ENCODE data around the gene GGACT.

DNA sequence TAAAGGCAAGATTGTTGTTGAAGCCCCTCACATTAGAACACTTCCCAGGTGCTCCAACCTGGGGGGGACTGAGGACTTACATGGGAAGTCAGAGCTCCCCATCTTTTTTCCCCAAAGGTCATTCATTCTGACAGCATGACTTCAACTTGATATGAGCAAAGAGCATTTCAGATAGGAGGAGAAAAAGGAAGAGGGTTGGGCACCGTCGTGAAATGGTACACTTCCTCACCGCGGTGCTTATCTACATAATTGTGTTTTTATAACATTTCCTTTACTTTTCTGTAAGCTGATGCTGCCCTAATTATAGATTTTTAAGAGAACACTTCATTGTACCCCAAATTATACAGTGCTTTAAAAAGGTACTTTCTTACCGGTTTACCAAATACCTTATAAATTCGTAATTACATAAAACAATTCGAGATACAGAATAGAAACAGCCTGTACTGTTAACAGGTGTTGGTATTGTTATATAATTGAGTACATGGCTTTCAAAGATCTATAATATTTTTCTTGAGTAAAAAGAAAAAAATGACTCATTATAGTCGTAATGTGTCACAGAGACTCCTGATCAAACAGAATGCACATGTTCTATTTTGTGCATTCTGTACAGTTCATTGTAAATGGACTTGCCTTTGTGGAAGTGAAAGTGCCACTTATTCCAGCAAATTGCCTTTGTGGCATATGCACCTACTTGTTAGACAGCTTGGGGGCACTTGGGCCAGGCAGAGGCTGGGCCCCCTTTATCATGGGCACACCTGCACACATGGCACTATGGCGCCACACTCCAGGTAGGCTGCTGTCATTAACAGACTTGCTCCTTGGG, 81.8 kb downstream of the GGACT start:
- TF ChIP-seq, protein P1, sequence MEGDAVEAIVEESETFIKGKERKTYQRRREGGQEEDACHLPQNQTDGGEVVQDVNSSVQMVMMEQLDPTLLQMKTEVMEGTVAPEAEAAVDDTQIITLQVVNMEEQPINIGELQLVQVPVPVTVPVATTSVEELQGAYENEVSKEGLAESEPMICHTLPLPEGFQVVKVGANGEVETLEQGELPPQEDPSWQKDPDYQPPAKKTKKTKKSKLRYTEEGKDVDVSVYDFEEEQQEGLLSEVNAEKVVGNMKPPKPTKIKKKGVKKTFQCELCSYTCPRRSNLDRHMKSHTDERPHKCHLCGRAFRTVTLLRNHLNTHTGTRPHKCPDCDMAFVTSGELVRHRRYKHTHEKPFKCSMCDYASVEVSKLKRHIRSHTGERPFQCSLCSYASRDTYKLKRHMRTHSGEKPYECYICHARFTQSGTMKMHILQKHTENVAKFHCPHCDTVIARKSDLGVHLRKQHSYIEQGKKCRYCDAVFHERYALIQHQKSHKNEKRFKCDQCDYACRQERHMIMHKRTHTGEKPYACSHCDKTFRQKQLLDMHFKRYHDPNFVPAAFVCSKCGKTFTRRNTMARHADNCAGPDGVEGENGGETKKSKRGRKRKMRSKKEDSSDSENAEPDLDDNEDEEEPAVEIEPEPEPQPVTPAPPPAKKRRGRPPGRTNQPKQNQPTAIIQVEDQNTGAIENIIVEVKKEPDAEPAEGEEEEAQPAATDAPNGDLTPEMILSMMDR (IDR thresholded peaks at IDR 0.05), result no peak
- no peak for TF ChIP-seq POLR2AphosphoS5 (IDR thresholded peaks at IDR 0.05; ENCODE audit: low read depth, low read length)
- TF ChIP-seq, protein P2, sequence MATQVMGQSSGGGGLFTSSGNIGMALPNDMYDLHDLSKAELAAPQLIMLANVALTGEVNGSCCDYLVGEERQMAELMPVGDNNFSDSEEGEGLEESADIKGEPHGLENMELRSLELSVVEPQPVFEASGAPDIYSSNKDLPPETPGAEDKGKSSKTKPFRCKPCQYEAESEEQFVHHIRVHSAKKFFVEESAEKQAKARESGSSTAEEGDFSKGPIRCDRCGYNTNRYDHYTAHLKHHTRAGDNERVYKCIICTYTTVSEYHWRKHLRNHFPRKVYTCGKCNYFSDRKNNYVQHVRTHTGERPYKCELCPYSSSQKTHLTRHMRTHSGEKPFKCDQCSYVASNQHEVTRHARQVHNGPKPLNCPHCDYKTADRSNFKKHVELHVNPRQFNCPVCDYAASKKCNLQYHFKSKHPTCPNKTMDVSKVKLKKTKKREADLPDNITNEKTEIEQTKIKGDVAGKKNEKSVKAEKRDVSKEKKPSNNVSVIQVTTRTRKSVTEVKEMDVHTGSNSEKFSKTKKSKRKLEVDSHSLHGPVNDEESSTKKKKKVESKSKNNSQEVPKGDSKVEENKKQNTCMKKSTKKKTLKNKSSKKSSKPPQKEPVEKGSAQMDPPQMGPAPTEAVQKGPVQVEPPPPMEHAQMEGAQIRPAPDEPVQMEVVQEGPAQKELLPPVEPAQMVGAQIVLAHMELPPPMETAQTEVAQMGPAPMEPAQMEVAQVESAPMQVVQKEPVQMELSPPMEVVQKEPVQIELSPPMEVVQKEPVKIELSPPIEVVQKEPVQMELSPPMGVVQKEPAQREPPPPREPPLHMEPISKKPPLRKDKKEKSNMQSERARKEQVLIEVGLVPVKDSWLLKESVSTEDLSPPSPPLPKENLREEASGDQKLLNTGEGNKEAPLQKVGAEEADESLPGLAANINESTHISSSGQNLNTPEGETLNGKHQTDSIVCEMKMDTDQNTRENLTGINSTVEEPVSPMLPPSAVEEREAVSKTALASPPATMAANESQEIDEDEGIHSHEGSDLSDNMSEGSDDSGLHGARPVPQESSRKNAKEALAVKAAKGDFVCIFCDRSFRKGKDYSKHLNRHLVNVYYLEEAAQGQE (IDR thresholded peaks at IDR 0.05; ENCODE audit: insufficient read depth in 1 of 2, low read depth in 2 of 2, low read length in 1 of 2), result no peak
- no peak for TF ChIP-seq SIN3A (IDR thresholded peaks at IDR 0.05; ENCODE audit: borderline replicate concordance, insufficient read depth, low read depth, low read length)
- TF ChIP-seq TCF7L2 (IDR thresholded peaks at IDR 0.05; ENCODE audit: low read depth, low read length), result no peak

Measured in Panc1 (cell line).